HG03039 (cell line): ENCODE measurements around the gene URB1.
"Not testable (repeated sequence)": the region's sequence is repeated elsewhere in the genome, so short reads cannot be mapped to it uniquely, and the experiment has no call there.

Source experiments
- ATAC-seq: cut with Tn5 transposase; IDR thresholded peaks from one replicate; pipeline ENCODE4 v1.9.1; 2021; ENCODE audit warnings: mild to moderate bottlenecking, moderate library complexity; ENCODE audit not compliant: unreplicated experiment

URB1 gene

GRCh38 chr21:32320059-32320458 lies 72.8 kb downstream of the URB1 start:
- no peak for ATAC-seq

- no peak for ATAC-seq
Measured at GRCh38 chr21:32319012-32319411, 73.8 kb downstream of the URB1 start.

- ATAC-seq: no peak
Measured at GRCh38 chr21:32317726-32318125, 75.1 kb downstream of the URB1 start.

DNA sequence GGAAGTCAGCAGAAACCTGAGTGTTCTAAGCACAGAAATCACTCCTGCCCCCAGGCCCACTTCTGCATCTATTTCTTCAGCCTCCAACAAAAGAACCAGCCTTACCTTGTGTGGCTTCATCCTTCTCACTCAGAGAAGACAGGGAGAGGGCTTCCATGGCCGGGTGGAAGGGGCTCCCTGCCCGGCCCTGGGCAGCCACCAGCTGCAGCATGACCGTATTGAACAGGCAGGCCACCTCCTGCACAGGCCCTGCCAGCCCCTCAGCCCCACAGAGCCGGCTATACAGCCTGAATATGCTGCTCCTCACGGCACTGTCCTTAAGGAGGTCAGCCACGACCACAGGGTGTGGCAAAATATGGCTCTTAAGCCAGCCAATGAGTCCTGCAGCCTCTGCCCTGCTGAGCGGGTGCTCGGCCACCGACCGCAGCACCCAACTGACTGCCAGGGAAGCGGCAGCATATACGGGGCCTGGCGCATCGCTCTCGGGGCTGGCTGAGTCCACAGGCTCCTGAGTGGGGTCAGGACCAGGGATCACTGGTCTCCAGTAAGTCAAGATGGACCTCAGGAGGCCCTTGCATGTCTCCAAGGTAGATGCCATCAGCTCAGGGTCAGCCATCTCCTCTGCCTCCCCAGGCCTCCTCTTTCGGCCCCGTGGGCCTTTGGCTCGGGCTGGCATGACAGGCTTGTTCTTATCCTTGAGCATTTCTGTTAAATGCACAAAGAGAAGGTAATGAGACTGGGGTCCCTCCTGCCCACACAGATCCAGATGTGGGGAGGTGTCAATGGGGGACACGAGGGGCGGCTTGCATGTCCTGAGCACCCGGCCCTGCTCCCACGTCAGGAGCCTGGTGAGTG lies 76.2 kb downstream of the URB1 start:
- no peak for ATAC-seq

DNA sequence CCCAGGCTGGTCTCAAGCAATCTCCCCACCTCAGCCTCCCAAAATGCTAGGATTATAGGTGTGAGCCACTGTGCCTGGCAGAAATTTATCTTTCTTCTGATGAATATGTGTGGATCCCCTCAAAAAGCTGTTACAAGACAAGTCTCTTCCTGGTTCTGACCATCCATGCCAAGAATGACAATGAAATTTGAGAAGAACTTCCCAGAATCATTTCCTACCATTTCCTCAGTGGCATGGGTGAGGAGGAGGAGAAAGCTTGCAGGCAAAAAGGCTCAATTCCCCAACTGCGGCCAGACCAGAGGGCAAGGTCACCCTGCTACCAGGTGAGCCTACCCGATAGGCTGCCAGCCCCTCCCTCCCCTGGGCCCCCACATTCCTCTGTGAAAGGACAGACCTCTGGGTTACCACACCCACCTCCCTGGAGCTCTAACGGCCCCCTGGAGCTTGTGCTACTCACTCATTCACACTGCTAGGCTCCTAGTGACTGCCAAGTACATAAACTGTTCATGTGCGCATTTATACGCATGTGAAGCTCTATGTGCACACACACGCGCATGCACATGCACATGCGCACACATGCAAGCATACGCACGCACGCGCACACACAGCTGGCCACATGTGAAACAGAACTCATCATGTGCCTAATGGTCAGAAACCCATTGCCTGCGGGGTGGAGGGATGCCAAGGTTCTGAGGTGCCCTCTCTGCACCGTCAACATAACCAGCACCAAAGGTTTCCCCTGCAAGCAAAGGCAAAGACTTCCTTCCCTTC lies 77.1 kb downstream of the URB1 start:
- ATAC-seq: no peak

GRCh38 chr21:32314806-32315205 lies 78.0 kb downstream of the URB1 start:
- no peak for ATAC-seq

DNA sequence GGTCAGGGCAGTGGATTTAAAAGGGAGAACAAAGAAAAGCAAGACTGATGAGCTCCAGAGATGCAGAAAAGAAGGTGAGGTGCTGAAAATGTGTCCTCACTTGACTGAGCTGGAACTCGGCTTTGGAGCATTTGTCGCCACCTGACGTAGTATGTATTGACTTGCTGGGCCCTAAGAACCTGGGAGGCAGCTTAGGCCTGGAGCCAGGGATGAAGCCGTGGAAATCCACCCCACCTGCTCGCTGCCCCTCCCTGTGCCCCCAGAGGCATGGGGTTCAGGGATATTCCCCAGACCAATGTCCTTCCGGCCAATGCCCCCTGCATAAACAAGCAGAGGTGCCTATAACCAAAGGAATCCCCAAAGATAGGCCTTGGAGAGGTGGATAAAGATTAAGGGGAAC lies 79.8 kb downstream of the URB1 start:
- ATAC-seq: no peak

- ATAC-seq: no peak
Measured at GRCh38 chr21:32312326-32312725, 80.5 kb downstream of the URB1 start.

- ATAC-seq: no peak
Measured at GRCh38 chr21:32311621-32312020, 81.2 kb downstream of the URB1 start.

GRCh38 chr21:32310976-32311375 lies 81.8 kb downstream of the URB1 start:
- not testable (repeated sequence) for ATAC-seq

- ATAC-seq: no peak
Measured at GRCh38 chr21:32309906-32310460, 82.8 kb downstream of the URB1 start.

GRCh38 chr21:32308696-32309095 lies 84.1 kb downstream of the URB1 start:
- no peak for ATAC-seq

DNA sequence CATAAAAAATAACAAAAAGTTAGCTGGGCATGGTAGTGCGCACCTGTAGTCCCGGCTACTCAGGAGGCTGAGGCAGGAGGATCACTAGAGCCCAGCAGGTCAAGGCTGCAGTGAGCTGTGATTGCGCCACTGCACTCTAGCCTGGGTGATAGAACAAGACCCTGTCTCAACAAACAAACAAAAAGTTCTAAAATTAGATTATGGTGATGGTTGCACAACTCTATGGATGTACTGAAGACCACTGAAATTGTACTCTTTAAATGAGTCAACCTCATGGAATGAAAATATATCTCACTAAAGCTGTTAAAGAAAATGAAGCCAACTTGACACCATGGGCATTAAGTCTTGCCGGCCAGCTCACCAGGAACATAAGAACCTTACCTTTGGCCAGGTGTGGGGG lies 85.1 kb downstream of the URB1 start:
- ATAC-seq: no peak

DNA sequence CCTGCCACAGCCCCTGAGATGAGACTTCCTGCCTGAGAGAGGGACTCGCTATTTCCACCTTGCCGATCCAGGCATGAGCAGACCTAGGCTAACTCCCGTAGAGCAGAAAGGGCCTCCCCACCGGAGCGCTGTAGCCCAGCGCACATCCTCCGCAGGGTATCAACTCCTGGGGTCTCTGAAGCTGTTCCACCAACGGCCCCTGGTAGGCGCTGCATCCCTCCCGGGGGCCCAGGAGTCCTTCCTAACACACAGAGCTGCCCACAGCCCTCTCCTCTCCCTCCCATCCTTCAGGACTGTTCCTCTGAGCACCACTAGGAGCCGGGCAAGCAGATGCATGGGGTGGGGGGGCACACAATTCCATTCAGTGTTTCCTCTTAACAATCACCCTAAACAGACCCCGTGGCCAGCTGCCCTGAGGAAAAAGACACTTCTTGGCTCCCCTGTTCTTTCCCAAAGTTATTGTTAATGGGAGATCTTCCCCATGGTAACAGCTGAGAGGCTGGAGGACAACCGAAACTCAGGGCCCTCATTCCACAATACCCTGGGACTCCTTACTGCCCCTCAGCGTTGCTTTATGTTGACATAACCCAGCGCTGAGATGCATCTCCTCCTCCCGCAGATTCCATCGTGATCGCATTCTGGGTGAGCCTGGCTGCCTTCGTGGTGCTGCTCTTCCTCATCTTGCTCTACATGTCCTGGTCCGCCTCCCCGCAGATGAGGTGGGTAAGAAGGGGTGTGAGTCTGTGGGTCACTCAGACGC lies 86.6 kb downstream of the URB1 start:
- no peak for ATAC-seq

GRCh38 chr21:32304998-32305397 lies 87.8 kb downstream of the URB1 start:
- no peak for ATAC-seq

- no peak for ATAC-seq
Measured at GRCh38 chr21:32303385-32303784, 89.4 kb downstream of the URB1 start.

GRCh38 chr21:32302560-32302959 lies 90.3 kb downstream of the URB1 start:
- no peak for ATAC-seq

DNA sequence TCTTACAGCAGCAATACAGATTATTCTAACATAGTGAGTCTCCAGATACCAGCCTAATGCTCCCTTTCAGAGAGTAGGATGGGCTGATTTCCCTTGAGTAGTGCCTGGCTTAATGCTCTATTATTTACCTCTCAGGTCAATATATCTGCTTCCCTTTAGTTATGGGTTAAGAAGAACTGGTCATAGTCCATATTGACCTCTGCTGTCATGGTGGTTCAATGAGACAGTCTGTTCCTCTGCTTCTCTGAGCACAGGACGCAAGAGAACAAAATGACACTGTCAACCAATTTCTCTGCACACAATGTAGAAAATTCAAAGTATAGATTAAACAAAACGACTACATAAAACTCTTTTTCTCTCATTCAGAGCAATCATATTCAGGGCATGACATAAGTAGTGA lies 91.2 kb downstream of the URB1 start:
- no peak for ATAC-seq

DNA sequence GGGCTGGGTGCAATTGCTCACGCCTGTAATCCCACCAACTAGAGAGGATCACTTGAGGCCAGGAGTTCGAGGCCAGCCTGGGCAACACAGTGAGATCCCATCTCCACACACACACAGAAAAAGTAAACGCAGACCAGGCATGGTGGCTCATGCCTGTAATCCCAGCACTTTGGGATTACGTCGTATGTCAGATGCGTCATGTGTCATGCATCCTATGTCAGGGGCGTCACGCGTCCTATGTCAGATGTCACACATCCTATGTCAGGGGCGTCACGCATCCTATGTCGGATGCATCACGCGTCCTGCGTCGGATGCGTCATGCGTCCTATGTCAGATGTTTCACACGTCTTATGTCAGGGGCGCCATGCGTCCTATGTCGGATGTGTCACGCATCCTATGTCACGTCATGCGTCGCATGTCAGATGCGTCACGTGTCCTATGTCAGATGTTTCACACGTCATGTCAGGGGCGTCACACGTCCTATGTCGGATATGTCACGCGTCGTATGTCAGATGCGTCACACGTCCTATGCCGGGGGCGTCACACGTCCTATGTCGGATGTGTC lies 92.6 kb downstream of the URB1 start:
- no peak for ATAC-seq

GRCh38 chr21:32299695-32300094 lies 93.1 kb downstream of the URB1 start:
- no peak for ATAC-seq

- no peak for ATAC-seq
Measured at GRCh38 chr21:32298658-32299081, 94.1 kb downstream of the URB1 start, which contains the start of gene MRAP. MRAP (plus strand) TSS chr21:32298855; CDS start chr21:32298972, 117 bp downstream.
